AG04450 (cell line): ENCODE data around the gene COL5A1. TPM values are rescaled to one million over a fixed set of nuclear protein-coding genes. Genes with fewer than 3 reads are reported as not detected.

Experiments
- CTCF ChIA-PET: fragments of 300-600, 350-600 bp; formaldehyde crosslinking; extraction: SDS; loops from one replicate; lab custom pipeline; 2022; ENCODE audit warnings: antibody characterized with exemption, inconsistent platforms; lab: Charles Lee
- POLR2A ChIA-PET: fragments of 350-600 bp; formaldehyde crosslinking; extraction: SDS; loops from one replicate; lab custom pipeline; 2021; ENCODE audit warnings: antibody characterized with exemption, inconsistent platforms; lab: Yijun Ruan, JAX
- DNase-seq: peaks from one replicate; pipeline ENCODE4 v3.0.0-alpha.2; 2011; ENCODE audit warnings: low read depth, low spot score
- H3K27ac ChIP-seq: one replicate; pipeline ENCODE4 v1.5.1; 2012; ENCODE audit warnings: low read depth, low read length, control low read depth
- H3K27me3 ChIP-seq: one replicate; pipeline ENCODE4 v1.6.0; 2012; ENCODE audit warnings: low read length; ENCODE audit not compliant: control insufficient read depth, insufficient read depth
- H3K4me3 ChIP-seq: 2 replicates; pipeline ENCODE4 v1.5.1; 2011; ENCODE audit warnings: mild to moderate bottlenecking, low read depth, low read length, control low read depth
- H3K9me3 ChIP-seq: 2 replicates; pipeline ENCODE4 v1.5.1; 2012; ENCODE audit warnings: low read length; ENCODE audit not compliant: control insufficient read depth, insufficient read depth
- CTCF ChIP-seq: IDR thresholded peaks from 2 replicates; pipeline ENCODE4 v1.5.1; 2011; ENCODE audit warnings: low read depth, low read length, control low read depth, inconsistent platforms
- polyA plus RNA-seq: library from polyadenylated mRNA; depleted of rRNA; stranded (reverse); fragments of >200 nt; gene quantifications from 2 replicates; pipeline ENCODE4 v1.2.3, GENCODE V29; 2011

Gene COL5A1
- polyA plus RNA-seq, 1 experiment = 73.3 TPM

DNA sequence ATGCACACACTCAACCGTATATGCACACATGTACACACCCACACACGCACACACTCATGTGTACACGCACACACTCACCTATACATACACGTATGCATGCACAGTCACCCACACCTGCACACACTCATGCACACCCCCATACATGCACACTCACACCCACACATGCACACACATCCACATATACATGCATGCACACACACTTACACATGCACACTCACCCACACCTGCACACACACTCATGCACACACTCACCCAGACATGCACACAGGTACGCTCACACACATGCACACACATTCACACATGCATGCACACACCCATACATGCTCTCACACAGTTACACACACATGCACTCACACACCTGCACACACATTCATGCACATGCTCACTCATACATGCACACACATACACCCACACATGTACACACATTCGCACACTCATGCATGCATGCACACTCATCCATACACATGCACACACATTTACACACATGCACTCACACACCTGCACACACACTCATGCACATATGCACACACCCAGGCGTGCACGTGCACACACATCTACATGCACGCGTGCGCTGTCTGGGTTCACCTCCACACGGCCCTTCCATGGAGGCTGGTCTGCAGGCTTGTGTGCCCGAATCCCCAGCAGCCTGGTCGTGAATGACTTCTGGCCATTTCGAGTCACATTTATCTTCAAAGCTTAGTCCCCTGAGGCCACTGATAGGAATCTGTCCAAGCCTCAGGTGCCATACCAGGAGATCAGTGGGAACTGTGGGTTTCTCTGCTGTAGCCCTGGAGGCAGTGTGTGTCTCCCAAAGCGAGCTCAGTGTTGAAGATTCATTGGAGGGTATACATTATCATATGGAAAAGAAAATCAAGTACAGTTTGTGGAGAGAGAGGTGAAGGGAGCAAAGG, 103.0 kb downstream of the COL5A1 start:
- Histone ChIP-seq H3K9me3 (no peaks in the 10 kb centered on the region), H3K27ac (no peak overlapping the region), H3K4me3 (no peak overlapping the region), H3K27me3 (no peaks in the 10 kb centered on the region)
- no peak for TF ChIP-seq CTCF
- POLR2A ChIA-PET = no interaction called here
- DNase-seq = no peak
- CTCF ChIA-PET = interaction anchor here (0.6 kb wide), 2 partner anchors 10 to 11 kb away, joined by 3 to 4 read pairs; no protein-coding TSS in a partner anchor

DNA sequence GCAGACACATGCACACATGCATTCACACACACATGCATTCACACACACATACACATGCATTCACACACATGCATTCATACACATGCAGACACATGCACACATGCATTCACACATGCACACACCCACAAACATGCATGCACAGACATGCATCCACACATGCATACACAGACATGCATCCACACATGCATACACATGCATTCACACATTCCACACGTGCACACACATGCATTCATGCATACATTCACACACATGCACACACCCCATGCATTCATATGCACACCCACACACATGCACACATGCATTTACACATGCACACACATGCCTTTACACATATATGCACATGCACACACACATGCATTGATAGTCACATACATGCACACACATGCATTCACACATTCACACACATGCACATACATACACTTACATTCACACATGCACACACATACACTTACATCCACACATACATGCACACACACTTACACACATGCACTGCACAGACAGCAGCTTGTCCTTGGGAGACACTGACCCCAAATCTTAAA, 106.4 kb downstream of the COL5A1 start:
- no peak for DNase-seq
- Histone ChIP-seq H3K4me3 (no peak overlapping the region), H3K27me3 (no peaks in the 10 kb centered on the region), H3K27ac (no peak overlapping the region), H3K9me3 (no peaks in the 10 kb centered on the region; the same call in 1 of the 2 replicates)
- ChIA-PET CTCF (no interaction called here), POLR2A (no interaction called here)
- TF ChIP-seq CTCF = no peak

GRCh38 chr9:134748591-134748990, 107.0 kb downstream of the COL5A1 start:
- POLR2A ChIA-PET = no interaction called here
- no peaks in the 10 kb centered on the region; the same call in 1 of the 2 replicates for H3K9me3 ChIP-seq
- no peak for TF ChIP-seq CTCF

GRCh38 chr9:134750450-134751155, 109.0 kb downstream of the COL5A1 start:
- DNase-seq = no peak
- CTCF ChIA-PET = no interaction called here
- H3K27ac ChIP-seq = no peak overlapping the region
- no peaks in the 10 kb centered on the region for H3K27me3 ChIP-seq
- no peaks in the 10 kb centered on the region; the same call in 1 of the 2 replicates for H3K9me3 ChIP-seq
- no peak overlapping the region for H3K4me3 ChIP-seq
- TF ChIP-seq CTCF = no peak
- POLR2A ChIA-PET = interaction anchor here (1.0 kb wide), 1 partner anchor 25 kb away, joined by 5 read pairs; no protein-coding TSS in a partner anchor

More at GRCh38 chr9:134748591-134748990, 107.0 kb downstream of the COL5A1 start:
- Histone ChIP-seq H3K27me3 (no peaks in the 10 kb centered on the region), H3K4me3 (no peak overlapping the region), H3K27ac (no peak overlapping the region)
- DNase-seq = no peak
- CTCF ChIA-PET = no interaction called here
